Pulmonary artery endothelial cell (primary cell): ENCODE data around the gene RBM47. TPM values are rescaled to one million over a fixed set of nuclear protein-coding genes. Genes with fewer than 3 reads are reported as not detected.
"Not testable (repeated sequence)": the region's sequence is repeated elsewhere in the genome, so short reads cannot be mapped to it uniquely, and the experiment has no call there.

Source experiments
- DNase-seq: peaks from one replicate; pipeline ENCODE4 v3.0.0-alpha.2; 2011; ENCODE audit warnings: low read depth, low spot score
- total RNA-seq: library from RNA; depleted of rRNA; stranded (reverse); fragments of >200 nt; gene quantifications from 2 replicates; pipeline ENCODE4 v1.2.3, GENCODE V29; 2014

RBM47 gene
- total RNA-seq, result 0.18 and 0.20 TPM in 2 replicates

- DNase-seq, result no peak
These were observed at the start of gene RBM47 for GRCh38 chr4:40629401-40630334. RBM47 (minus strand) TSS chr4:40629864; CDS start chr4:40438893, 190,971 bp downstream.

GRCh38 chr4:40678421-40678820 lies 48.8 kb upstream of the RBM47 start:
- DNase-seq, result no peak

GRCh38 chr4:40675166-40675565 lies 45.5 kb upstream of the RBM47 start:
- DNase-seq, result no peak

- DNase-seq, result peak; percentile 82
These were observed 43.2 kb upstream of the RBM47 start for GRCh38 chr4:40672528-40673522.

GRCh38 chr4:40669504-40669903 lies 39.8 kb upstream of the RBM47 start:
- no peak for DNase-seq

- no peak for DNase-seq
These were observed 36.2 kb upstream of the RBM47 start for GRCh38 chr4:40665842-40666241.

GRCh38 chr4:40662962-40663604 lies 33.4 kb upstream of the RBM47 start:
- DNase-seq, result no peak

- no peak for DNase-seq
These were observed 32.1 kb upstream of the RBM47 start for GRCh38 chr4:40661803-40662202.

- no peak for DNase-seq
These were observed 26.7 kb upstream of the RBM47 start for GRCh38 chr4:40656201-40656863.

GRCh38 chr4:40651280-40651679 lies 21.6 kb upstream of the RBM47 start:
- no peak for DNase-seq

GRCh38 chr4:40649321-40649720 lies 19.7 kb upstream of the RBM47 start:
- DNase-seq, result no peak

GRCh38 chr4:40648742-40649281 lies 19.1 kb upstream of the RBM47 start:
- DNase-seq, result no peak

- no peak for DNase-seq
These were observed 18.5 kb upstream of the RBM47 start for GRCh38 chr4:40648131-40648530.

- no peak for DNase-seq
These were observed 15.9 kb upstream of the RBM47 start for GRCh38 chr4:40645586-40645985.

GRCh38 chr4:40632080-40632479 lies 2.4 kb upstream of the RBM47 start:
- no peak for DNase-seq

- no peak for DNase-seq
These were observed 814 bp upstream of the RBM47 start for GRCh38 chr4:40630335-40631021.

GRCh38 chr4:40628888-40629287 lies 776 bp downstream of the RBM47 start:
- DNase-seq, result no peak

GRCh38 chr4:40628407-40628806 lies 1.3 kb downstream of the RBM47 start:
- DNase-seq, result not testable (repeated sequence)

GRCh38 chr4:40627540-40627939 lies 2.1 kb downstream of the RBM47 start:
- no peak for DNase-seq
